ENCODE measurements around the gene SEMA6B.

GRCh38 chr19:4522291-4523002 lies 37.0 kb downstream of the SEMA6B start:
- no peak for TF ChIP-seq EGR1 (IDR thresholded peaks at IDR 0.05; ENCODE audit: borderline replicate concordance, low read depth, low read length)
- no peak for TF ChIP-seq EP300 (IDR thresholded peaks at IDR 0.05; ENCODE audit: borderline replicate concordance in 1 of 2, low read depth in 2 of 2, low read length in 2 of 2)

All from H1 (cell line).